SK-N-SH treated with all-trans-retinoic acid at 6 μM for 48 hours (cell line): ENCODE results near the gene PRKAA1.

Experiments used
- ARNTL ChIP-seq: fragments of 450-650 bp; formaldehyde crosslinking; IDR thresholded peaks from 2 replicates; pipeline ENCODE4 v1.5.0; 2020; ENCODE audit warnings: low read depth, mild to moderate bottlenecking, moderate library complexity, borderline replicate concordance
- BACH2 ChIP-seq: fragments of 250-450 bp; sonication (Bioruptor Pico); IDR thresholded peaks from 2 replicates; pipeline ENCODE4 v1.9.0; 2021; ENCODE audit warnings: mild to moderate bottlenecking, borderline replicate concordance
- ESRRG ChIP-seq: fragments of 250-450 bp; sonication (Bioruptor Pico); IDR thresholded peaks from 2 replicates; pipeline ENCODE4 v1.6.1; 2021; ENCODE audit warnings: mild to moderate bottlenecking
- GLIS3 ChIP-seq: fragments of 250-450 bp; sonication (Bioruptor Pico); IDR thresholded peaks from 2 replicates; pipeline ENCODE4 v1.5.0; 2020; ENCODE audit warnings: mild to moderate bottlenecking, moderate library complexity
- OSR1 ChIP-seq: fragments of 250-450 bp; sonication (Bioruptor Pico); IDR thresholded peaks from 2 replicates; pipeline ENCODE4 v1.8.0; 2022; ENCODE audit warnings: moderate library complexity, mild to moderate bottlenecking, inconsistent platforms
- RARB ChIP-seq: fragments of 250-450 bp; sonication (Bioruptor Pico); IDR thresholded peaks from 2 replicates; pipeline ENCODE4 v1.8.0; 2021; ENCODE audit warnings: mild to moderate bottlenecking, moderate library complexity
- SNAI2 ChIP-seq: fragments of 250-450 bp; sonication (Bioruptor Pico); IDR thresholded peaks from 2 replicates; pipeline ENCODE4 v1.5.0; 2020; ENCODE audit warnings: mild to moderate bottlenecking, moderate library complexity
- TSHZ2 ChIP-seq: fragments of 250-450 bp; sonication (Bioruptor Pico); IDR thresholded peaks from 2 replicates; pipeline ENCODE4 v1.5.0; 2020; ENCODE audit warnings: mild to moderate bottlenecking, moderate library complexity
- ZFP3 ChIP-seq: fragments of 250-450 bp; sonication (Bioruptor Pico); IDR thresholded peaks from 2 replicates; pipeline ENCODE4 v1.5.0; 2020; ENCODE audit warnings: mild to moderate bottlenecking, moderate library complexity
- ZFP30 ChIP-seq: fragments of 450-650 bp; formaldehyde crosslinking; IDR thresholded peaks from 2 replicates; pipeline ENCODE4 v1.5.0; 2022; ENCODE audit warnings: mild to moderate bottlenecking, moderate library complexity
- ZNF8 ChIP-seq: fragments of 450-650 bp; formaldehyde crosslinking; IDR thresholded peaks from 2 replicates; pipeline ENCODE4 v1.5.0; 2020; ENCODE audit warnings: mild to moderate bottlenecking, moderate library complexity
- TF ChIP-seq, protein P1 (sequence below): fragments of 250-450 bp; sonication (Bioruptor Pico); IDR thresholded peaks from 2 replicates; pipeline ENCODE4 v1.5.1; 2020; ENCODE audit warnings: low read depth, mild to moderate bottlenecking, moderate library complexity
- TF ChIP-seq, protein P2 (sequence below): fragments of 250-450 bp; sonication (Bioruptor Pico); IDR thresholded peaks from 2 replicates; pipeline ENCODE4 v1.8.0; 2020; ENCODE audit warnings: mild to moderate bottlenecking, moderate library complexity, borderline replicate concordance

DNA sequence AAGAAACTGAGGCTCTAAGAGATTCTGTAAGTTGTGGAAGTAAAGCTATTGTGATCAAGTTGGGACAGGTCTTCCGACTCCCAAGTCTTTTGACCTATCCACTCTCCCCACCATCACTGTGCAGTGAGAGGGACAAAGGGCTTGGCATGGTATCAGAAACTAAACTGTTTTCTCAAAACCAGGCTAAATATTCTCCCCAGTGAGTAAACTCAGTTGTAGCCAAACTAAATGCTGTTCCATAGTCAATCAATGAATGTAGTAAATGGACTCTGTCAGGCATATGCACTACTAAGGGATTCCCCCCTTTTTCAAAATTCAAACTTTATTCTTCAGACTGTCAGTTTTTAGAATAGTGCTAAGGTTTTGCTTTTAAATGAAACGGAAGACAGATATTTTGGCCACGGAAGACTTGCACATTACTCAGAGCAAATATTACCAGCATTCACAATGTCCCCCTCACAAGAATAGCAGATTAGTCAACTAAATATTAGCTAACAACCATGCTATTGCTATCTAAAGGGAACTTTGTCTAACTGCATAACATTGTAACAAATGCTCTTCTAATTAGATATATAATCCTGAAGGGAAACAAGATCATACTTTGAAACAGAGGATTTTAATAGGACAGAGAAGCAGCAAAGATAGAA lies 7.1 kb downstream of the PRKAA1 start:
- TF ChIP-seq OSR1 (CRISPR knock-in tag), result no peak
- no peak for TF ChIP-seq SNAI2 (CRISPR knock-in tag)
- TF ChIP-seq ESRRG (CRISPR knock-in tag), result no peak
- TF ChIP-seq, protein P1, sequence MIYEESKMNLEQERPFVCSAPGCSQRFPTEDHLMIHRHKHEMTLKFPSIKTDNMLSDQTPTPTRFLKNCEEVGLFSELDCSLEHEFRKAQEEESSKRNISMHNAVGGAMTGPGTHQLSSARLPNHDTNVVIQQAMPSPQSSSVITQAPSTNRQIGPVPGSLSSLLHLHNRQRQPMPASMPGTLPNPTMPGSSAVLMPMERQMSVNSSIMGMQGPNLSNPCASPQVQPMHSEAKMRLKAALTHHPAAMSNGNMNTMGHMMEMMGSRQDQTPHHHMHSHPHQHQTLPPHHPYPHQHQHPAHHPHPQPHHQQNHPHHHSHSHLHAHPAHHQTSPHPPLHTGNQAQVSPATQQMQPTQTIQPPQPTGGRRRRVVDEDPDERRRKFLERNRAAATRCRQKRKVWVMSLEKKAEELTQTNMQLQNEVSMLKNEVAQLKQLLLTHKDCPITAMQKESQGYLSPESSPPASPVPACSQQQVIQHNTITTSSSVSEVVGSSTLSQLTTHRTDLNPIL (CRISPR knock-in tag), result no peak
- TF ChIP-seq RARB, result no peak
- no peak for TF ChIP-seq ZNF8 (CRISPR knock-in tag)
- TF ChIP-seq GLIS3 (CRISPR knock-in tag), result no peak
- TF ChIP-seq, protein P2, sequence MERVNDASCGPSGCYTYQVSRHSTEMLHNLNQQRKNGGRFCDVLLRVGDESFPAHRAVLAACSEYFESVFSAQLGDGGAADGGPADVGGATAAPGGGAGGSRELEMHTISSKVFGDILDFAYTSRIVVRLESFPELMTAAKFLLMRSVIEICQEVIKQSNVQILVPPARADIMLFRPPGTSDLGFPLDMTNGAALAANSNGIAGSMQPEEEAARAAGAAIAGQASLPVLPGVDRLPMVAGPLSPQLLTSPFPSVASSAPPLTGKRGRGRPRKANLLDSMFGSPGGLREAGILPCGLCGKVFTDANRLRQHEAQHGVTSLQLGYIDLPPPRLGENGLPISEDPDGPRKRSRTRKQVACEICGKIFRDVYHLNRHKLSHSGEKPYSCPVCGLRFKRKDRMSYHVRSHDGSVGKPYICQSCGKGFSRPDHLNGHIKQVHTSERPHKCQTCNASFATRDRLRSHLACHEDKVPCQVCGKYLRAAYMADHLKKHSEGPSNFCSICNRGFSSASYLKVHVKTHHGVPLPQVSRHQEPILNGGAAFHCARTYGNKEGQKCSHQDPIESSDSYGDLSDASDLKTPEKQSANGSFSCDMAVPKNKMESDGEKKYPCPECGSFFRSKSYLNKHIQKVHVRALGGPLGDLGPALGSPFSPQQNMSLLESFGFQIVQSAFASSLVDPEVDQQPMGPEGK (CRISPR knock-in tag), result no peak
- TF ChIP-seq ZFP30 (CRISPR knock-in tag), result no peak
- TF ChIP-seq ZFP3 (CRISPR knock-in tag), result no peak
- no peak for TF ChIP-seq TSHZ2
- TF ChIP-seq BACH2 (CRISPR knock-in tag), result no peak
- no peak for TF ChIP-seq ARNTL (CRISPR knock-in tag)
